GM23338 (cell line): ENCODE measurements around the gene SMURF2.

Experiments used
- CREB1 ChIP-seq: fragments of 250-450 bp; sonication (Bioruptor Pico); IDR thresholded peaks from 2 replicates; pipeline ENCODE4 v1.5.0; 2020; ENCODE audit warnings: low read depth, mild to moderate bottlenecking, moderate library complexity
- CTCF ChIP-seq, 2 experiments: fragments of 200-600 bp in 1 of 2; sonication (generic) in 1 of 2; conservative IDR thresholded peaks; 2 replicates each; pipeline versions ENCODE4 v1.5.1 to v1.6.1; 2016 to 2017; ENCODE audit warnings: antibody characterized with exemption in 2 of 2, low read depth in 2 of 2, mild to moderate bottlenecking in 2 of 2, moderate library complexity in 1 of 2
- ETS1 ChIP-seq: IDR thresholded peaks from 2 replicates; pipeline ENCODE4 v1.6.1; 2016; ENCODE audit warnings: antibody characterized with exemption
- EZH2 ChIP-seq: fragments of 200-600 bp; sonication (generic); IDR thresholded peaks from one replicate; pipeline ENCODE4 v1.8.0; 2017; ENCODE audit warnings: antibody characterized with exemption, mild to moderate bottlenecking, low read depth; ENCODE audit not compliant: unreplicated experiment
- EZH2phosphoT487 ChIP-seq: fragments of 200-600 bp; sonication (generic); IDR thresholded peaks from one replicate; pipeline ENCODE4 v1.8.1; 2018; ENCODE audit warnings: antibody characterized with exemption; ENCODE audit not compliant: unreplicated experiment
- JUNB ChIP-seq: IDR thresholded peaks from one replicate; pipeline ENCODE4 v1.6.1; 2016; ENCODE audit warnings: antibody characterized with exemption; ENCODE audit not compliant: unreplicated experiment
- POLR2AphosphoS5 ChIP-seq: IDR thresholded peaks from 2 replicates; pipeline ENCODE4 v1.6.1; 2016; ENCODE audit warnings: antibody characterized with exemption, low read depth
- REST ChIP-seq: IDR thresholded peaks from one replicate; pipeline ENCODE4 v1.6.1; 2018; ENCODE audit warnings: antibody characterized with exemption; ENCODE audit not compliant: unreplicated experiment
- STAT1 ChIP-seq: IDR thresholded peaks from one replicate; pipeline ENCODE4 v1.6.1; 2016; ENCODE audit warnings: antibody characterized with exemption; ENCODE audit not compliant: unreplicated experiment
- ZNF114 ChIP-seq: fragments of 250-450 bp; sonication (Bioruptor Pico); IDR thresholded peaks from 2 replicates; pipeline ENCODE4 v1.5.0; 2020; ENCODE audit warnings: mild to moderate bottlenecking, moderate library complexity
- ZNF331 ChIP-seq: fragments of 250-450 bp; sonication (Bioruptor Pico); IDR thresholded peaks from 2 replicates; pipeline ENCODE4 v1.5.0; 2020; ENCODE audit warnings: low read depth, mild to moderate bottlenecking, moderate library complexity

- TF ChIP-seq CTCF (conservative IDR thresholded peaks at IDR 0.05; ENCODE audit: low read depth in 2 of 2) (no peak), EZH2 (no peak), EZH2phosphoT487 (no peak), ZNF331 (CRISPR knock-in tag) (no peak), REST (no peak), CREB1 (no peak), POLR2AphosphoS5 (no peak), STAT1 (no peak), JUNB (no peak), ZNF114 (CRISPR knock-in tag) (no peak), ETS1 (no peak)
These were observed 152.9 kb downstream of the SMURF2 start for GRCh38 chr17:64509179-64509578.
